Naive B cell (primary cell): ENCODE data around the gene SPSB3. TPM values are rescaled to one million over a fixed set of nuclear protein-coding genes. Genes with fewer than 3 reads are reported as not detected.

Experiments used
- ATAC-seq, 2 donors: fragments of 150-1000 bp; cut with Tn5 transposase; 2 replicates each; pipeline ENCODE4 v1.10.0; 2021; ENCODE audit warnings: low read depth in 2 of 2, mild to moderate bottlenecking in 2 of 2, moderate library complexity in 2 of 2
- DNase-seq: peaks from one replicate; pipeline ENCODE4 v3.0.0; 2022
- H3K27ac Mint-ChIP-seq, 6 donors: one replicate each; pipeline ENCODE4 v1.8.0; 2020 to 2022; ENCODE audit warnings: mild to moderate bottlenecking in 6 of 6, mixed read lengths in 6 of 6, moderate library complexity in 5 of 6, inconsistent platforms in 2 of 6
- H3K27me3 Mint-ChIP-seq, 3 donors: one replicate each; pipeline ENCODE4 v1.8.0; 2021 to 2022; ENCODE audit warnings: mixed read lengths in 3 of 3, mild to moderate bottlenecking in 1 of 3
- H3K36me3 Mint-ChIP-seq, 2 donors: one replicate each; pipeline ENCODE4 v1.8.0; 2020 to 2022; ENCODE audit warnings: mixed read lengths in 2 of 2, inconsistent platforms in 1 of 2, mild to moderate bottlenecking in 1 of 2
- H3K4me1 Mint-ChIP-seq, 3 donors: one replicate each; pipeline ENCODE4 v1.8.0; 2020 to 2022; ENCODE audit warnings: mixed read lengths in 3 of 3, inconsistent platforms in 1 of 3, mild to moderate bottlenecking in 1 of 3, moderate library complexity in 1 of 3
- H3K4me3 Mint-ChIP-seq, 8 donors: one replicate each; pipeline ENCODE4 v1.8.0; 2020 to 2022; ENCODE audit warnings: mild to moderate bottlenecking in 8 of 8, mixed read lengths in 8 of 8, moderate library complexity in 8 of 8, inconsistent platforms in 2 of 8
- H3K9me3 Mint-ChIP-seq, 7 donors: one replicate each; pipeline ENCODE4 v1.8.0; 2020 to 2022; ENCODE audit warnings: mixed read lengths in 7 of 7, mild to moderate bottlenecking in 5 of 7, inconsistent platforms in 2 of 7, moderate library complexity in 1 of 7
- polyA plus RNA-seq, 6 donors: library from polyadenylated mRNA; unstranded; fragments of 300-500 nt; fragmentation: Illumina TruSeq; gene quantifications; one replicate each; pipeline ENCODE4 v1.2.3, GENCODE V29; 2021; ENCODE audit warnings: low read depth in 6 of 6

The SPSB3 gene
- polyA plus RNA-seq, 6 donors from 2014 or later, result 30.2 to 54.1 (median 36.2) TPM

DNA sequence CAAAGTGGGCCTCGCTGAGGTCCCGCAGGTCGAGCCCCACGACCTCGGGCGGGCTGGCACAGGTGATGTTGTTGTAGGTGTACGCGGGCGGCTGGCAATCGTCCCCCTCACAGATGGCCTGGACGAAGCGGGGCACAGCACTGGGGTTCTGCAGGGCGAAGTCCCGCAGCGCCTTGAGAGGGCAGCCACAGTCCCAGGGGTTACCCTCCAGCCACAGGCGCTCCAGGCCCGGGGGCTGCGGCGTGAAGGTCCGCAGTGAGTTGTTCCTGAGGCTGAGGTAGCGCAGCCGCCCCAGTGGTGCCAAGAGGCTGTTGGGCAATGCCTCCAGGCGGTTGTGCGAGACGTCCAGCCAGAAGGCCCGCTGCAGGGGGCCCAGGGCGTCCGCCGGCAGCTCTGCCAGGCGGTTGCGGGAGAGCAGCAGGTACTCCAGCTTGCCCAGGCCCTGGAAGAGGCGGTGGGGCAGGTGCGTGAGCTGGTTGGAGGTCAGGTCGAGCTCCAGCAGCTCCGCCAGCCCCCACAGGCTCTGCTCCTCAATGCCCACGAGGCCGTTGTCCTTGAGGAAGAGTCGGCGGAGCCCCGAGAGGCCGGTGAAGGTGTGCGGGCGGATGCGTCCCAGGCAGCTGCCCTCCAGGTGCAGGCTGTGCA lies 8.4 kb upstream of the SPSB3 start:
- peaks cover 0 to 7% of the 10 kb centered on the region in 2 donors for H3K36me3 Mint-ChIP-seq
- H3K4me1 Mint-ChIP-seq, result peaks cover 3 to 6% (median 5%) of the 10 kb centered on the region in 3 donors
- no peak overlapping the region for H3K27ac Mint-ChIP-seq
- no peaks in the 10 kb centered on the region for H3K9me3 Mint-ChIP-seq
- ATAC-seq (no peak), DNase-seq (no peak)
- H3K4me3 Mint-ChIP-seq, result no peak overlapping the region
- H3K27me3 Mint-ChIP-seq, result no peaks in the 10 kb centered on the region

- Mint-ChIP-seq H3K9me3 (no peaks in the 10 kb centered on the region), H3K4me3 (no peak overlapping the region), H3K27ac (no peak overlapping the region), H3K4me1 (peaks cover 5 to 11% (median 6%) of the 10 kb centered on the region in 3 donors), H3K36me3 (peaks cover 0 to 7% of the 10 kb centered on the region in 2 donors), H3K27me3 (no peaks in the 10 kb centered on the region)
- DNase-seq, result no peak
- no peak for ATAC-seq
Measured at GRCh38 chr16:1790261-1790610, 7.9 kb upstream of the SPSB3 start.

GRCh38 chr16:1789643-1790045 lies 7.3 kb upstream of the SPSB3 start:
- peaks cover 0 to 7% of the 10 kb centered on the region in 2 donors for H3K36me3 Mint-ChIP-seq
- H3K27me3 Mint-ChIP-seq, result no peaks in the 10 kb centered on the region
- ATAC-seq, result no peak
- H3K4me3 Mint-ChIP-seq, result no peak overlapping the region
- peaks cover 9 to 15% (median 11%) of the 10 kb centered on the region in 3 donors for H3K4me1 Mint-ChIP-seq
- no peak for DNase-seq
- H3K9me3 Mint-ChIP-seq, result no peaks in the 10 kb centered on the region
- no peak overlapping the region for H3K27ac Mint-ChIP-seq

DNA sequence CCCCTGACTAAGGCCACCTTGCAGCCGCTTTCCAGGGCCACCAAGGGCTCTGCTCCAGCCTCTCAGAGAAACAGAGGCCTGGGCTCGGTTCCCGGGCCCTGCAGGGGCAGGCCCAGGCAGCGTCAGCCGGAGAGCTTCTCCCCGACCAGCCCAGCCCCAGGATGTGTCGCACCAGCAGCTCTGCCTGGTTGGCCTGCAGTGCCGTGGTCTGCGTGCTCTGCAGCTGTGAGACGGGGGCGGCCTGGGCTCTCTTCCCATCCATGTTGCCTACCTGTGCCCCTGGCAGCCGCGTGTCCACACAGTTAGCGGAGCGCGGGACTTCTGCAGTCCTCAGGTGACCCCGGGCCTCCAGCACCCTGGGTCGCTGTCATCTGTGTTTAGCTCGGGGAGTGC lies 6.3 kb upstream of the SPSB3 start:
- Mint-ChIP-seq H3K36me3 (peaks cover 0 to 7% of the 10 kb centered on the region in 2 donors), H3K4me3 (no peak overlapping the region), H3K9me3 (no peaks in the 10 kb centered on the region), H3K27me3 (no peaks in the 10 kb centered on the region), H3K4me1 (peaks cover 9 to 16% (median 15%) of the 10 kb centered on the region in 3 donors), H3K27ac (no peak overlapping the region)
- DNase-seq (no peak), ATAC-seq (no peak)

DNA sequence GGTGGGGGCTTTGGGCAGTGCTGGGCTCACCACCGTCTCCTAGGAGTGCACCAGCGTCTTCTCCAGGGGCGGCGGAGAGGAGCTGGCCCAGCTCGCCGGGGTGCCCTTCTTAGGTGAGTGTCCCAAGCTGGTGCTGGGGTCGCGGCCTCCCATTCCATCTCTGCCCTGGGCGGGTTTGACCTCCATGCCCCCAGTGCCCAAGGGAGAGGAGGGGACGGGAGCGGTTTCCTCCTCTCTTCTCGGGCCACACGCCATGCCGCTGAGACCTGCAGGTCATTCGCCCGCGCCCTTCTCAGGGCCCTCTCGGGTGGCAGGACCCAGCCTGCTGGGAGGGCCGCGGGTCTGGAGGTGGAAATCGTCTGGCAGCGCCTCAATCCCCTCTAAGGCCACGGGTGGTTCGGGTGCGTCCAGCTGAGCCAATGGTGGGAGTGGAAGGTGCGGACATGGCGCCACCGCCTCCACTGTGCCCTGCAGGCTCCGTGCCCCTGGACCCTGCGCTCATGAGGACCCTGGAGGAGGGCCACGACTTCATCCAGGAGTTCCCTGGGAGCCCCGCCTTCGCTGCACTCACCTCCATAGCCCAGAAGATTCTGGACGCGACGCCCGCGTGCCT lies 5.8 kb upstream of the SPSB3 start:
- Mint-ChIP-seq H3K4me1 (peaks cover 12 to 21% (median 15%) of the 10 kb centered on the region in 3 donors), H3K27ac (no peak overlapping the region), H3K36me3 (peaks cover 0 to 7% of the 10 kb centered on the region in 2 donors), H3K4me3 (no peak overlapping the region), H3K9me3 (no peaks in the 10 kb centered on the region), H3K27me3 (no peaks in the 10 kb centered on the region)
- no peak for ATAC-seq
- DNase-seq, result no peak

- ATAC-seq (no peak), DNase-seq (no peak)
- Mint-ChIP-seq H3K4me3 (no peak overlapping the region), H3K4me1 (peaks cover 13 to 25% (median 15%) of the 10 kb centered on the region in 3 donors), H3K27me3 (no peaks in the 10 kb centered on the region), H3K36me3 (peaks cover 0 to 7% of the 10 kb centered on the region in 2 donors), H3K27ac (no peak overlapping the region), H3K9me3 (no peaks in the 10 kb centered on the region)
Measured at GRCh38 chr16:1787322-1788094, 5.1 kb upstream of the SPSB3 start.

- H3K4me3 Mint-ChIP-seq, result peak overlapping the region in 1 of 8 donors; percentile 12
- peak overlapping the region in 1 of 6 donors; percentile 42 for H3K27ac Mint-ChIP-seq
- H3K4me1 Mint-ChIP-seq, result peaks cover 13 to 27% (median 15%) of the 10 kb centered on the region in 3 donors
- H3K36me3 Mint-ChIP-seq, result peaks cover 0 to 7% of the 10 kb centered on the region in 2 donors
- DNase-seq (no peak), ATAC-seq (no peak)
- no peaks in the 10 kb centered on the region for H3K27me3 Mint-ChIP-seq
- H3K9me3 Mint-ChIP-seq, result no peaks in the 10 kb centered on the region
Measured at GRCh38 chr16:1787056-1787321, 4.6 kb upstream of the SPSB3 start.

DNA sequence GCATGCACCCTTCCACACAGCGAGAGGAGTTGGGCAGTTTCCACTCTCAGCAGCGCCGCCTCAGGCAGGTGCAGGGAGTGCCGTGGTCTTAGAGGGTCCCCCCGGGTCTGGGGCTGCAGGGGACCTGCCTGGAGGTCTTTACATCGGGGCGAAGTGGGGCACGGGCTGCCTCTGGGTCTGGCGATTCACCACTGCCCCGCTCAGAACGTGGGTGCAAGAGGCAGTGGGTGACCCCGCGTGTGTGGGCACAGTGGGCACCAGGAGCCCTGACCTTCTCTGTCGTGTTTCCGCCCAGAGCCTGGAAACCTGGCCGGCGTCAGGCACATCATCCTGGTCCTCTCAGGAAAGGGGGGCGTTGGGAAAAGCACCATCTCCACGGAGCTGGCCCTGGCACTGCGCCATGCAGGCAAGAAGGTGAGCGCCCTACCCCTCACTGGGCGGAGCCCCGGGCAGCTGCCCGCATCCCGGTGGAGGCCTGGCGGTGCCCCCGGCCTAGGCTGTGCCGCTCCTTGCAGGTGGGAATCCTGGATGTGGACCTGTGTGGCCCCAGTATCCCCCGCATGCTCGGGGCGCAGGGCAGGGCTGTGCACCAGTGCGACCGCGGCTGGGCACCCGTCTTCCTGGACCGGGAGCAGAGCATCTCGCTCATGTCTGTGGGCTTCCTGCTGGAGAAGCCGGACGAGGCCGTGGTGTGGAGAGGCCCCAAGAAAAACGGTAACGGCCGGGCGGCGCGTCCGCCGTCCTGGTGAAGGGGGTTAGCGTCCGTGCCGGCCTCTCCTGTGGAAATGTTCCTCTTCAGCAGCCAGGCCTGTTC lies 4.1 kb upstream of the SPSB3 start:
- Mint-ChIP-seq H3K36me3 (peaks cover 0 to 7% of the 10 kb centered on the region in 2 donors), H3K4me1 (peaks cover 18 to 31% (median 20%) of the 10 kb centered on the region in 3 donors), H3K27ac (no peak overlapping the region), H3K27me3 (no peaks in the 10 kb centered on the region), H3K9me3 (no peaks in the 10 kb centered on the region), H3K4me3 (peak overlapping the region in 1 of 8 donors; percentile 8)
- DNase-seq (no peak), ATAC-seq (no peak)

DNA sequence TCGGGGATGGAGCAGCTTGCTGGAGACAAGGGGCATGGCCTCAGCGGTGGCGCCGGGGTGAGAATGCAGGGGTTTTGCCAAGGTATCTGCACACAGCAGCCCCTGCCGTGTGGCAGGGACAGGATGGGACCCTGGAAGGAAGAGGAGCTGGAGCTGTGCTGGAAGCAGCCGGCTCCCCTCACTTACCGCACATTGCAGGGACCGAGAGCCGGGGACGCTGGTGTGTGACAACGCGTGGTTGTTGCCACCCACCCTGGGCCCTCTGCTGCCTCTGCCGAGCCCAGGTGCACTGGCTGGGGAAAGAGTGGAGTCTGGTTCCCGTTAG lies 3.4 kb upstream of the SPSB3 start:
- H3K27ac Mint-ChIP-seq, result no peak overlapping the region
- peaks cover 22 to 37% (median 26%) of the 10 kb centered on the region in 3 donors for H3K4me1 Mint-ChIP-seq
- ATAC-seq (no peak), DNase-seq (no peak)
- peak overlapping the region in 4 of 8 donors; percentile 8 to 59 (median 46) for H3K4me3 Mint-ChIP-seq
- peaks cover 0 to 7% of the 10 kb centered on the region in 2 donors for H3K36me3 Mint-ChIP-seq
- H3K9me3 Mint-ChIP-seq, result no peaks in the 10 kb centered on the region
- H3K27me3 Mint-ChIP-seq, result no peaks in the 10 kb centered on the region

DNA sequence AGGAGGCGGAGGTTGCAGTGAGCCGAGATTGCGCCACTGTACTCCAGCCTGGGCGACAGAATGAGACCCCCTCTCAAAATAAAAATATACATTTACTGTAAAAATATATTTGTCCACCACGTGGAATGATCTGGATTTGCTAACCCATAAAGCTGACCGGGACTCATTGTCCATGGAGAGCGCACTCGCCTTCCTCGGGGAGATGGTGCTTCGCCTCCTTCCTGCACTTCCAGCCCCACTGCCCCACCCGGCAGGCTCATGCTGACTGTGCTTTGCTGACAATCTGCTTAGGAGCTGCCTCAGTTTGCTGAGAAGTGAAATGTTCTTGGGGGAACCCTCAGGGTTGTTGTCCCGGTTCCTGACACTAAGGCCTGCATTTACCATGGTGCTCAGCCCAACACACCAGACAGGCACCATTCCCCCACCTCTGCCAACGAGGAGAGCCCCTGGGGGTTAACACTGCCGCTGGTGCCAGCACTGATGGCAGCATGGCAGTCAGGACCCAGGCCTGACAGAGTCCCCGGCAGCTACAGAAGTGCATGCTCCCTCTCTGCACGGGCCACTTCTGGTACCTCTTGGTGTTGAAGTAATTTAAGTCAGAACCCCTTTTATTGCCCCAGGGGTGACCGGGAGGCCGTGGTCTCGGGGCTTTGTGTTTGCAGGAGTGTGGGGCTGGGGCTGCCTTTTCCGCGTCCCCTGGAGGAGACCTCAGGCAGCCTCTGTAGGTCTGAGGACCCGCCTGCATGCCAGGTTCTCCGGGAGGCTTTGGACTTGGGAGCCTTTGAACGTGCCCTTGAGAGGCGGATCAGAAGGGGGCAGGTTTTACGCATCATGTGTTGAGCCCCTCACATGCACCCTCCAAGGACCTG lies 2.8 kb upstream of the SPSB3 start:
- peaks cover 22 to 37% (median 26%) of the 10 kb centered on the region in 3 donors for H3K4me1 Mint-ChIP-seq
- peak overlapping the region in 2 of 6 donors; percentile 88 to 92 for H3K27ac Mint-ChIP-seq
- no peaks in the 10 kb centered on the region for H3K27me3 Mint-ChIP-seq
- peaks cover 0 to 7% of the 10 kb centered on the region in 2 donors for H3K36me3 Mint-ChIP-seq
- DNase-seq (no peak), ATAC-seq (no peak)
- H3K9me3 Mint-ChIP-seq, result no peaks in the 10 kb centered on the region
- peak overlapping the region; percentile 46 to 86 (median 72) for H3K4me3 Mint-ChIP-seq

GRCh38 chr16:1781758-1782407 lies 488 bp downstream of the SPSB3 start:
- H3K27me3 Mint-ChIP-seq, result no peaks in the 10 kb centered on the region
- peak overlapping the region; percentile 86 to 95 (median 91) for H3K4me3 Mint-ChIP-seq

DNA sequence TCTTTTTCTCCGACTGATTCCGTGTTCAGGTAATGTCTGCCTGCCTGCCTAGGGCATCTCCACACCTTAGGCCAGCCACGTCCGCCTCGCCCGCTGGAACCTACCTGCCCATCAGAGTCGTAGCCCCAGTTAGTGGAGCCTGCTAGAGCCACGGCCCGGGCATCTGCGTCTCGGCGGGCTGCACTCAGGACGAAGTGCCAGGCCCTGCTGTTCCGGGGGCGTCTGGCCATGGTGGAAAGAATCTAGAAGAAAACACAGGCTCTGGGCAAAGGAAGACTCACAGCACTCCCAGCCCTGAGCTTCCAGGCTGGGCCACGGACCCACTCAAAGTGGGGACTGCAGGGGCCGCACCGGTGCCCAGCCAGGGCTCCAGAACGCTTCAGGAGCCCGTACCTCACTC lies 1.1 kb downstream of the SPSB3 start:
- no peaks in the 10 kb centered on the region for H3K27me3 Mint-ChIP-seq
- no peaks in the 10 kb centered on the region for H3K36me3 Mint-ChIP-seq
- H3K4me1 Mint-ChIP-seq, result peaks cover 21 to 36% (median 26%) of the 10 kb centered on the region in 3 donors
- H3K27ac Mint-ChIP-seq, result peak overlapping the region in 5 of 6 donors; percentile 16 to 83 (median 64)
- ATAC-seq (no peak), DNase-seq (no peak)
- no peaks in the 10 kb centered on the region for H3K9me3 Mint-ChIP-seq
- H3K4me3 Mint-ChIP-seq, result peak overlapping the region; percentile 79 to 94 (median 88)

More at GRCh38 chr16:1781758-1782407, 488 bp downstream of the SPSB3 start:
- Mint-ChIP-seq H3K9me3 (no peaks in the 10 kb centered on the region), H3K4me1 (peaks cover 21 to 36% (median 26%) of the 10 kb centered on the region in 3 donors), H3K36me3 (no peaks in the 10 kb centered on the region), H3K27ac (peak overlapping the region; percentile 15 to 90 (median 56))
- peak; percentile 6 to 7 for ATAC-seq
- DNase-seq, result peak; percentile 38
